DMS153 treated with DMSO at 0.1 percent for 48 hours (cell line): ENCODE measurements around the gene FBXL22.
"Not testable (repeated sequence)": the region's sequence is repeated elsewhere in the genome, so short reads cannot be mapped to it uniquely, and the experiment has no call there.

Source experiments
- DNase-seq: peaks from one replicate; lab custom pipeline; 2025; ENCODE audit not compliant: unreplicated experiment; lab: John Stamatoyannopoulos, UW

The FBXL22 gene

DNA sequence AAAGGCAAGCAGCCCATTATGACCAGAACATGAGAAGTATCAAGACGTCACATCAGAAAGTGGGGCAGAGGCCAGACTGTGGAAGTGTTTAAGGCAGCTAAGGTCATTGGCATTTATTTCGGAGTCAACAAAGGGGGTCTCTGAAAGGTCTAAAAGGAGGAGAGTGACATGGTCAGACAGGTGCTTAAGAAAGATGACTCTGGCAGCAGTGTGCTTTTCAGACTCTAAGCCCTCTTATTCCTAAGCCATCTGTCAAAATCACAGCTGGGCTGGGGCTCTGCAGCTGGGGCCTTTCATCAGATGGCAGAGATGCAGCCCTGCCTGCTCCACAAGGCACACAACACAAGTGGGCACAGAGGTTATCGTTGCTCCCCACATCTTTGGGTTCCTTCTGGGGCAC is 14.0 kb downstream of the FBXL22 start:
- no peak for DNase-seq

DNA sequence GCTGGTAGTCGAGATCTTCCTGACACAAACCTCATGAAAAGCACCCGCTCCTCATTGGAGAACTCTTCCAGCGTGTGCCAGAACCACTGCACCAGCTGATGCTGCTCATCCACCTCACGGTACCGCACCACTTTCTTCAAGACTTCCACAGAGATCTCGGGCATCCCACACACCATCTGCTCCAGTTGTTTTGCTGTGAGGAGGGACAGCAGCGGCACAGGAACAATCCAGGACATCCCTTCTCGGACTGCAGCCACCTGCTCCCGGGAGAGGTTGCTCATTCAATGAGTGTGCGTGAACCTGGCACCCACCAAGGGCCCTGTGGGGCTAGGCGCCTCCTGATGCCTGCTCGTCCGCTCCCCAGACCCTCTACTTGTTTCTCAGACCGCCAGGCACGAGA is 15.1 kb downstream of the FBXL22 start:
- DNase-seq: no peak

DNA sequence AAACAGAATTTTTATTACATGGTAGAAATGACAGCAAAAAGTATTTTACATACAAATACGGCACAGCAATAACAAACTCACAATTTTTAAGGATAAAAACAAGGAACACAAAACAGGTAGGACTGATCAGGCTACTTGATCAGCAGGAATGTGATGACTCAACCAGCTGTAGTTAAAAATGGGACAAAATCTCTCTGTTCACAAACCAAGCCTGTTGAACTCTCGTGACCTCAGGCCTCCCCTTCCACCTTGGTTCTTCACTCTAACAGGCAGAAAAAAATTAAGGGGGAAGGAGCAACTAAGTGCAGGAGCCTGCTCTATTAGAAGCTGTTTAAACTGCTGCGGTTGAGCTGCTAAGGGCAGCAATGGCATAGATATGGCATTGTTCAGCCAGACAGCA is 18.7 kb downstream of the FBXL22 start:
- no peak for DNase-seq

DNA sequence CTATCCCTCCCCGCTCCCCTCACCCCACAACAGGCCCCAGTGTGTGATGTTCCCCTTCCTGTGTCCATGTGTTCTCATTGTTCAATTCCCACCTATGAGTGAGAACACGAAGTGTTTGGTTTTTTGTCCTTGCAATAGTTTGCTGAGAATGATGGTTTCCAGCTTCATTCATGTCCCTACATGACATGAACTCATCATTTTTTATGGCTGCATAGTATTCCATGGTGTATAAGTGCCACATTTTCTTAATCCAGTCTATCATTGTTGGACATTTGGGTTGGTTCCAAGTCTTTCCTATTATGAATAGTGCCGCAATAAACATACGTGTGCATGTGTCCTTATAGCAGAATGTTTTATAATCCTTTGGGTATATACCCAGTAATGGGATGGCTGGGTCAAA is 20.0 kb downstream of the FBXL22 start:
- DNase-seq: not testable (repeated sequence)

DNA sequence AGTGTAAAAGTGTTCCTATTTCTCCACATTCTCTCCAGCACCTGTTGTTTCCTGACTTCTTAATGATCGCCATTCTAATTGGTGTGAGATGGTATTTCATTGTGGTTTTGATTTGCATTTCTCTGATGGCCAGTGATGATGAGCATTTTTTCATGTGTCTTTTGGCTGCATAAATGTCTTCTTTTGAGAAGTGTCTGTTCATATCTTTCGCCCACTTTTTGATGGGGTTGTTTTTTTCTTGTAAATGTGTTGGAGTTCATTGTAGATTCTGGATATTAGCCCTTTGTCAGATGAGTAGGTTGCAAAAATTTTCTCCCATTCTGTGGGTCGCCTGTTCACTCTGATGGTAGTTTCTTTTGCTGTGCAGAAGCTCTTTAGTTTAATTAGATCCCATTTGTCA is 20.4 kb downstream of the FBXL22 start:
- not testable (repeated sequence) for DNase-seq

DNA sequence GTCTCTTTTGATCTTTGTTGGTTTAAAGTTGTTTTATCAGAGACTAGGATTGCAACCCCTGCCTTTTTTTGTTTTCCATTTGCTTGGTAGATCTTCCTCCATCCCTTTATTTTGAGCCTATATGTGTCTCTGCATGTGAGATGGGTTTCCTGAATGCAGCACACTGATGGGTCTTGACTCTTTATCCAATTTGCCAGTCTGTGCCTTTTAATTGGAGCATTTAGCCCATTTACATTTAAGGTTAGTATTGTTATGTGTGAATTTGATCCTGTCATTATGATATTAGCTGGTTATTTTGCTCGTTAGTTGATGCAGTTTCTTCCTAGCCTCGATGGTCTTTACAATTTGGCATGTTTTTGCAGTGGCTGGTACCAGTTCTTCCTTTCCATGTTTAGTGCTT is 23.6 kb downstream of the FBXL22 start:
- DNase-seq: not testable (repeated sequence)

DNA sequence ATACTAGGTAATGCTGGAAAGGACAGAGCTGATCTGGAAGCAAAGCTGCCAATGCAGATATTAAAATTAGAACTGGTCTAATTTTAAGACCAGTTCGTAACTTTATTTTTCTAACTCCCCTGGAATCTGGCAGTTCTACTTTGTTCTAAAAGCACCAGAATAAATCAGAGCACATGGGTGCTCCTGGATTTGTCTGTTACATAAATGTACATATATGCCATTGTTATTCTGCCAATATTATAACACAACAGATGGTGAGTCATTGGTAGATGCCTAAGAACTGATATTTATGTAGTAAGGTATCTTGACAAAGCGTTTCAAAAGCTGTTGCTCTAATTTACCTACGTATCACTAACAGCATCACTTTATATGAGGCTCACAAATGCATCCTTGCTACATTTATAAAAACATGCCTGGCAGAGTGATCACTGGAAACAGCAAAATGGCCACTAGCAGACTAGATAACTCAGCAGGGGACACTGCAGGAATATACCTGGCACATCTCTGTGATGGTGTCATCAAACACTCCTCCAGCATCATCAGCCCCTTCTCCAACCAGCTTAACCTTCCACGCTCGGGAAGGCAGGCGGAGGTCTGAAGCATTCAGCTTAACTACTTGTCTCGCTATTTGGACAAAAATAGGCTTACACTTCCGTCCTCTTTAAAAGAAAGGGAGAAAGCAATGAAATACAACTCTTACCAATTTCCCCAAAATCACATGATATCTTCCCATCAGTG is 26.2 kb downstream of the FBXL22 start:
- no peak for DNase-seq

DNA sequence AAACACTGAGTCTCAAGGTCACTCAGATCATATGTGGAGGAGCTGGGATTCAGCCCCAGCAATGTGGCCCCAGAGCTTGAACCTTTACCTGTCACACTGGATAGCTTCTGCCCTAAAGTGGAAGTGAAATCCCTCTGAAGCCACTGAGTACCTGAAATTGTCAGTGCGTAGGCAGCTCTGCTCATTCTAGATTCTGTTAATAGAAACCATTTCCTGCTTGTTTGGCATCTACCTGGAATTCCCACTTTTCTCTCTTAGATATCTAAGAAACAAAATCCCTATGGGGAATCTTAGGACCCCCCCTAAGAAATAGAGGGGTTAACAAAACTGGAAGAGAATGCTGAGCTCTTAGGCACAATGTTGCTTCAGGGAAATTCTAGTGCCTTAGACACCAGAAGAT is 29.8 kb downstream of the FBXL22 start:
- no peak for DNase-seq

DNA sequence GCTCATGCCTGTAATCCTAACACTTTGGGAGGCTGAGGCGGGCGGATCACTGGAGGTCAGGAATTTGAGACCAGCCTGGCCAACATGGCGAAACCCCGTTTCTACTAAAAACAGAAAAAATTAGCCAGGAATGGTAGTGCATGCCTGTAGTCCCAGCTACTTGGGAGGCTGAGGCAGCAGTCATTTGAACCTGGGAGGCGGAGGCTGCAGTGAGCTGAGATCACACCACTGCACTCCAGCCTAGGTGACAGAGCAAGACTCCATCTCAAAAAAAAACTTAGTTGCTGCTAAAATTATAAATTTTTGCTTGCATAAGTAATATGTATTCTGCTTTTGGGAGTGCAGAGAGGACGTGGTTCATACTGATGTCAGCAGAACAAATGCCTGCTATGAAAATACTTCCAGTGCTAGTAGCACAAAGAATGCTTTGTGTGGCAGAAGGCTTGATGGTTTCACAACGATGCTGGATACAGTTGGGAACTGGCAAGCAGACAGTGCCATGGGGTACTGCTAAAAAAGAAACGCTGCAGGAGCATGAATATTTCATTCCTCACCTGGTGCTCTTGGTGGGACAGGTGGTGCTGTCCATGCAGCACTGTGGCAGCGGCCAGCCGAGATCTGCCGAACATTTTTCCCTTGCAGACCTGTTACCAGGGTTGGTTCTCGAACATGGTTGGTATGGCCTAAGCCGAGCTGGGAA is 31.1 kb downstream of the FBXL22 start:
- no peak for DNase-seq

DNA sequence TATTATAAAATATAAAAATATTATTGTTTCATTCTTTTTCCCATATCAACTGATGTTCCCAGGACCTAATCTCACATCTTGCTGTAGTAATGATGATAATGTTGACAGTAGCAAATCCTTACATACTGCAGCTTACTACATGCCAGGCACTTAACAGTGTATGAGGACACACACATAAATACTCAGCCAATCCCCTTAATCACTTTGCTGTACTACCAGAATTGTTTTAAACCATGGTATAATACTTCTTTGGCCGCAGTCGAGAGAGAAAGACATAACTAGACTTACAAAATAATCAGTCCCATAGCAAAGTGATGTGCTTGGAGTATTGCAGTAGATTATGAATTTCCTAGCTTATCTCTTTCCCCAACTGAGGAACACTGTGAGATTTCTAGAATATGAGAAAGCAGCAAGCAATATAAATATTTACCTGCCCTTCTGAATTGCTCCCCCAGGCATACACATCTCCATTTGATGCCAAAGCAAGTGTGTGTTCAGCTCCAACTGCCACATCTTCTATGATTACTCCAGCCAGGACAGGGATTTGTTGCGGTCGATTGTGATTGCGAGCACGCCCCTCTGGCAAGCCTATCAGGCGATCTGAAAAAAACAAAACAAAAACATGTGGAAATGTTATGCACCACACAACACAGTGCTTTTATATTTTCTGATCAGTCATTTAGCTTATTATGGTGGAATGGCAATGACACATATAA is 33.0 kb downstream of the FBXL22 start:
- DNase-seq: no peak

DNA sequence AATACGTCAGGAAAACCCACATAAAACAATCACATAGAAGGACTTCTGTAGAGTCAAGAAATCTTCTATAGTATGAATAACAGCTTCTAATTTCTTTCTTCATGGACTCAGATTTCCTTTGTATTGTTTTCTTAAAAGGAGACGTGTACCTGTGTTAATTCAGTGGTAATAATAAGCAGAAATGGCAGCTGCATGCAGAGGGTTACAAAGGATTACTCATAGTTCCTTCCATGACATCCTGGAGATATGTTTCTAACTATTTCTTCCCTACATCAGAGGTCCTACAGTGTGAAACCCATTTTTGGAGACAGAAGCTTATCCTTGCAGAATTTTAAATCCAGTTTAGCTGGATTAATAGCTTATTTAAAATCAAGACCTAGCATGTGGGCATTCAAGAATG is 36.1 kb downstream of the FBXL22 start:
- no peak for DNase-seq

DNA sequence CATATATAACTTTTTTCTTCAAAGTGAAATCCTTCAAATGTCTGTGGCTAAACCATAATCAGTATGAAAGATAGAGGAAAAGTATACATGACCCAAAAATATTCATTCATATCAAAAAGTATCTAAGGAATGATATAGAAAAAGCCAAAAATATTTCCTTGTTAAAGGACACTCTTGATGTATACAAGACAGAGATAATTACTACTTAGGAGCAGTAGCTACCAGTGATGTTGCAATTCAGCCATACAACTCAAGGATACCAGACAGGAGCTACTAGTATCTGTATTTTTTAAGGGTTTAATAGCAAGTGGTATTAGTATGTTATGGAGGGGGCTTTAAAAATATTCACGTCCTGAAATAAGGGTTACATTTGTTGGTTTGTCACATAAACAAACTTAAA is 37.0 kb downstream of the FBXL22 start:
- no peak for DNase-seq

DNA sequence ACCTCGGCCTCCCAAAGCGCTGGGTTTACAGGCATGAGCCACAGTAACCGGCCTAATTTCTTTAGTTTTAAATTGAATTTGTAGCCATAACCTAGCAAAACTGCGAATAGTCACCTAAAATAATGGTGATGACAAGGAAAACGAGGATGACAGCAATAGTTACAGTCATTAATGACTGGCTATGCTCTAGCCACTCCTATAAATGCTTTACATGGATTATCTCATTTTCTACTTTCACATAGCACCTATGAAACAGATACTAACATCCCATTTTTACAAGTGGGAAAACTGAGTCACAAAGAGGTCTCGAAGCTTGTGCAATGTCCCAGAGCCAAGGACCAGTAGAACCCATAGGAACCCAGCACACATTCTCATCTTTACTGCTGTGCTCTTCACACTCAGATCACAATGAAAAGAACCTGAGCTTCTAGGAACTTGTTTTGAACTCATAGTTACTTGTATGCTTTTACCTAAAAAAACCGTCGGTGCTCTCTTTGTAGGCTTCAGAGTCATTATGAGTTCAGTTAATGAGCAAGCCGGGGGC is 39.4 kb downstream of the FBXL22 start:
- no peak for DNase-seq

DNA sequence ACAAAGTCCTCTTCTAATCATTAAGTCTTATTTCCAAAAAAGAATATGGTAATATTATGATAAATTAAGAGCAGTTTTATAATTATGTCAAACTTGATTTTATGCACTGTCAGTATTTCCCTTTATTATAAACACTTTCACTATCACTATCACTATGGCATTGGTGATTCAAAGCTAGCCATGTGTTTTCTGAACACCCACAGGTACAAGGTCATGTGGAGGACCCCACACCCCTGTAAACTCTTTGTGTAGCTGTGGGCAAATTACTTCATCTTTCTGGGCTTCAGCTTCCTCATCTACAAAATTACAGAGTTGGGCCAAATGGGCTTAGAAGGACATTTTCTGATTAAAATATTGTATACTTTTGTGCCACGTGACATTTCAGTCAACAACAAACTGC is 41.7 kb downstream of the FBXL22 start:
- DNase-seq: no peak

DNA sequence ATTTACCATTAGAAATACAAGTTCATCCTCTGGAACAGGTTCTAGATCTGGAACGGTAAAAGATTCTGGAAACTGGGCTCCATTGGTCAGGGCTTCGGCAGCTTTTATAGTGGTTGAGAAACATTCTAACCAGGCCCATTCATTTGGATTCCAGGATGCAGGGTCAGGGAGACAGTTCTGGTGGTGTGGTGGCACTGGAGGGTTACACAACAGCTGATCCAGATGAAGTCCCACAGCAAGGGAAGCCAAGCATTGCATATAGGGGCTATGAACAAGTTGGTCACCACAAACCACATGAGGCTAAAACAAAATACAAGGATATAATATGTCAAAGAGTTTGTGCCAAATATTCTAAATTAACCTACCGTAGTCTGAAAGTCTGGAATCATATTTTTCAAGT is 43.0 kb downstream of the FBXL22 start:
- no peak for DNase-seq
